Stomach (tissue), 9 donors: ENCODE measurements around the gene ATG5. TPM values are rescaled to one million over a fixed set of nuclear protein-coding genes. Genes with fewer than 3 reads are reported as not detected.

Experiments used
- DNase-seq, 2 donors: peaks; one replicate each; pipeline versions ENCODE4 v3.0.0 to v3.0.0-alpha.2; 2013 to 2019
- H3K27ac ChIP-seq, 5 donors: fragments of 200-600 bp in 4 of 5; sonication (generic) in 4 of 5; one replicate each; pipeline ENCODE4 v1.5.1; 2013 to 2019; ENCODE audit warnings: mild to moderate bottlenecking in 1 of 5, moderate library complexity in 1 of 5
- H3K27me3 ChIP-seq, 3 donors: fragments of 200-600 bp; sonication (generic); one replicate each; pipeline ENCODE4 v1.5.1; 2017 to 2019; ENCODE audit warnings: mixed run types in 1 of 3
- H3K36me3 ChIP-seq, 4 donors: fragments of 200-600 bp; sonication (generic); 1 replicate in 3 of 4; 2 replicates in 1 of 4; pipeline ENCODE4 v1.5.1; 2016 to 2019
- H3K4me1 ChIP-seq, 4 donors: fragments of 200-600 bp; sonication (generic); one replicate each; pipeline ENCODE4 v1.5.1; 2016 to 2019
- H3K4me3 ChIP-seq, 4 donors: fragments of 200-600 bp; sonication (generic) in 3 of 4; one replicate each; pipeline ENCODE4 v1.5.1; 2016 to 2019; ENCODE audit warnings: mild to moderate bottlenecking in 1 of 4
- H3K9me3 ChIP-seq, 4 donors: fragments of 200-600 bp; sonication (generic); one replicate each; pipeline ENCODE4 v1.5.1; 2016 to 2019
- CTCF ChIP-seq, 7 experiments: fragments of 450-650 bp in 4 of 7; fragments of 200-600 bp in 3 of 7; sonication (generic) in 3 of 7; IDR thresholded peaks; one replicate each; pipeline ENCODE4 v1.5.1; 2016 to 2019; ENCODE audit warnings: antibody characterized with exemption in 7 of 7, control low read depth in 2 of 7, mild to moderate bottlenecking in 1 of 7
- EP300 ChIP-seq: sonication (generic); formaldehyde crosslinking; IDR thresholded peaks from one replicate; pipeline ENCODE4 v1.6.1; 2017; ENCODE audit warnings: antibody characterized with exemption
- POLR2A ChIP-seq, 4 donors: fragments of 450-650 bp; IDR thresholded peaks; one replicate each; pipeline ENCODE4 v1.6.1; 2016; ENCODE audit warnings: antibody characterized with exemption in 4 of 4, control low read depth in 2 of 4, mild to moderate bottlenecking in 1 of 4, moderate library complexity in 1 of 4
- POLR2AphosphoS5 ChIP-seq, 3 donors: sonication (generic); formaldehyde crosslinking; IDR thresholded peaks; one replicate each; pipeline ENCODE4 v1.6.1; 2016; ENCODE audit warnings: antibody characterized with exemption in 3 of 3
- WGBS, 5 donors: extraction: QIAGEN DNeasy Blood & Tissue Kit in 3 of 5; methylation state at CpG; one replicate each; pipeline versions ENCODE4 v1.1.5 to v1.1.7; 2013 to 2018; 5-methylcytosine and 5-hydroxymethylcytosine counted together
- intact Hi-C: fragments of 100-400 bp; cut with DNase I; formaldehyde crosslinking; loops from one replicate; pipeline ENCODE4 v1.15.1; 2023; ENCODE audit warnings: low total_unique reads
- polyA plus RNA-seq, 3 donors: library from polyadenylated mRNA; stranded (reverse); fragments of 200-250 nt; gene quantifications; one replicate each; pipeline ENCODE4 v1.2.3, GENCODE V29; 2013
- total RNA-seq, 5 donors: library from RNA; depleted of rRNA; stranded (reverse); fragments of >200 nt; gene quantifications; one replicate each; pipeline versions ENCODE4 v1.1.0 to v1.2.3, GENCODE V29; 2014 to 2016
- donor health status: healthy with polysubstance abuse.
- donor health status: Bipolar disorder and iron deficiency.
- donor health status: healthy.

ATG5 gene
- total and polyA plus RNA-seq, 8 donors, result 12.8 to 89.4 (median 25.5) TPM

GRCh38 chr6:106188104-106188794, 137.3 kb downstream of the ATG5 start:
- Histone ChIP-seq H3K27ac (no peak overlapping the region), H3K9me3 (no peaks in the 10 kb centered on the region), H3K4me3 (no peak overlapping the region), H3K36me3 (peaks cover 0 to 11% (median 6%) of the 10 kb centered on the region in 4 donors), H3K27me3 (no peaks in the 10 kb centered on the region), H3K4me1 (no peaks in the 10 kb centered on the region)
- DNase-seq, result no peak
- WGBS, 5 donors, result 80 to 91% (median 87%) methylated on average over 1 of the region's 1 CpG
- no peak for TF ChIP-seq CTCF (IDR thresholded peaks at IDR 0.05)
- no peak for TF ChIP-seq EP300
- TF ChIP-seq POLR2A (IDR thresholded peaks at IDR 0.05), result no peak
- no peak for TF ChIP-seq POLR2AphosphoS5 (IDR thresholded peaks at IDR 0.05)
- intact Hi-C loops, result no loop called here

- H3K36me3 ChIP-seq, result peaks cover 0 to 11% (median 6%) of the 10 kb centered on the region in 4 donors
- intact Hi-C loops, result no loop called here
- H3K4me1 ChIP-seq, result no peaks in the 10 kb centered on the region
- WGBS, 5 donors, result 67 to 76% (median 73%) methylated on average over 1 of the region's 1 CpG
- no peak overlapping the region for H3K27ac ChIP-seq
- no peak for DNase-seq
- H3K9me3 ChIP-seq, result no peaks in the 10 kb centered on the region
- no peak overlapping the region for H3K4me3 ChIP-seq
- TF ChIP-seq EP300, result no peak
- no peak for TF ChIP-seq CTCF (IDR thresholded peaks at IDR 0.05)
- TF ChIP-seq POLR2A (IDR thresholded peaks at IDR 0.05), result no peak
- no peak for TF ChIP-seq POLR2AphosphoS5 (IDR thresholded peaks at IDR 0.05)
- H3K27me3 ChIP-seq, result no peaks in the 10 kb centered on the region
Measured at GRCh38 chr6:106187424-106187982, 138.1 kb downstream of the ATG5 start.

GRCh38 chr6:106186714-106187113, 138.8 kb downstream of the ATG5 start:
- H3K27me3 ChIP-seq, result no peaks in the 10 kb centered on the region

GRCh38 chr6:106186172-106186571, 139.4 kb downstream of the ATG5 start:
- H3K27me3 ChIP-seq, result no peaks in the 10 kb centered on the region
- H3K4me3 ChIP-seq, result no peak overlapping the region
- WGBS, 5 donors, result 82 to 94% (median 84%) methylated on average over 3 of the region's 3 CpGs
- intact Hi-C loops, result no loop called here
- no peak for TF ChIP-seq CTCF (IDR thresholded peaks at IDR 0.05)
- TF ChIP-seq POLR2A (IDR thresholded peaks at IDR 0.05), result no peak
- TF ChIP-seq EP300, result no peak
- TF ChIP-seq POLR2AphosphoS5 (IDR thresholded peaks at IDR 0.05), result no peak
- no peaks in the 10 kb centered on the region for H3K9me3 ChIP-seq
- H3K36me3 ChIP-seq, result peaks cover 0 to 11% (median 6%) of the 10 kb centered on the region in 4 donors
- DNase-seq, result no peak
- no peak overlapping the region for H3K27ac ChIP-seq
- H3K4me1 ChIP-seq, result no peaks in the 10 kb centered on the region

More at GRCh38 chr6:106186714-106187113, 138.8 kb downstream of the ATG5 start:
- no peaks in the 10 kb centered on the region for H3K9me3 ChIP-seq
- no peak for DNase-seq
- peaks cover 0 to 11% (median 6%) of the 10 kb centered on the region in 4 donors for H3K36me3 ChIP-seq
- H3K4me3 ChIP-seq, result no peak overlapping the region
- 87 to 94% (median 91%) methylated on average over 2 of the region's 2 CpGs for WGBS, 5 donors
- intact Hi-C loops, result no loop called here
- H3K4me1 ChIP-seq, result no peaks in the 10 kb centered on the region
- no peak for TF ChIP-seq POLR2A (IDR thresholded peaks at IDR 0.05)
- TF ChIP-seq EP300, result no peak
- TF ChIP-seq CTCF (IDR thresholded peaks at IDR 0.05), result no peak
- TF ChIP-seq POLR2AphosphoS5 (IDR thresholded peaks at IDR 0.05), result no peak
- no peak overlapping the region for H3K27ac ChIP-seq
